Suprapubic skin (tissue), 4 donors: Measurements from ENCODE around the gene GNA15.

ENCODE experiments used
- CTCF ChIP-seq, 2 donors: fragments of 200-600 bp in 1 of 2; fragments of 450-650 bp in 1 of 2; sonication (generic) in 1 of 2; IDR thresholded peaks; one replicate each; pipeline ENCODE4 v1.5.1; 2016 to 2019; ENCODE audit warnings: antibody characterized with exemption in 2 of 2, mild to moderate bottlenecking in 1 of 2, moderate library complexity in 1 of 2
- POLR2A ChIP-seq, 2 donors: fragments of 450-650 bp; IDR thresholded peaks; one replicate each; pipeline ENCODE4 v1.6.1; 2017; ENCODE audit warnings: antibody characterized with exemption in 2 of 2, mild to moderate bottlenecking in 2 of 2, moderate library complexity in 2 of 2
- POLR2AphosphoS5 ChIP-seq, 3 donors: sonication (generic); formaldehyde crosslinking; IDR thresholded peaks; one replicate each; pipeline ENCODE4 v1.6.1; 2017; ENCODE audit warnings: antibody characterized with exemption in 3 of 3

GRCh38 chr19:3167533-3168272, 31.9 kb downstream of the GNA15 start:
- no peak for TF ChIP-seq CTCF (IDR thresholded peaks at IDR 0.05)
- TF ChIP-seq POLR2A (IDR thresholded peaks at IDR 0.05), result no peak
- no peak for TF ChIP-seq POLR2AphosphoS5 (IDR thresholded peaks at IDR 0.05)
